NCI-H2227 (cell line): ENCODE results near the gene CKS1B.

ENCODE experiments used
- DNase-seq: peaks from one replicate; lab custom pipeline; 2025; ENCODE audit not compliant: unreplicated experiment; lab: John Stamatoyannopoulos, UW

The CKS1B gene

GRCh38 chr1:154945160-154945961, 29.1 kb upstream of the CKS1B start:
- no peak for DNase-seq

GRCh38 chr1:154945962-154946850, 28.3 kb upstream of the CKS1B start:
- no peak for DNase-seq

- DNase-seq = no peak
Measured at GRCh38 chr1:154948079-154948478, 26.4 kb upstream of the CKS1B start.

- no peak for DNase-seq
Measured at GRCh38 chr1:154951901-154952657, 22.4 kb upstream of the CKS1B start.

- no peak for DNase-seq
Measured at GRCh38 chr1:154952664-154953063, 21.8 kb upstream of the CKS1B start.

GRCh38 chr1:154953611-154954038, 20.9 kb upstream of the CKS1B start:
- DNase-seq = no peak

GRCh38 chr1:154954541-154954940, 19.9 kb upstream of the CKS1B start:
- DNase-seq = no peak

GRCh38 chr1:154955039-154955717, 19.3 kb upstream of the CKS1B start:
- peak; percentile 89 for DNase-seq

- peak; percentile 93 for DNase-seq
Measured at GRCh38 chr1:154955718-154956543, 18.6 kb upstream of the CKS1B start, which contains the start of gene PBXIP1. Gene PBXIP1 (minus strand): TSS chr1:154956099. CDS start chr1:154953721, 2,378 bp downstream.

- DNase-seq = no peak
Measured at GRCh38 chr1:154956544-154956941, 17.9 kb upstream of the CKS1B start.

- no peak for DNase-seq
Measured at GRCh38 chr1:154957091-154957657, 17.3 kb upstream of the CKS1B start.

- DNase-seq = no peak
Measured at GRCh38 chr1:154958036-154958435, 16.4 kb upstream of the CKS1B start.

GRCh38 chr1:154958681-154959425, 15.6 kb upstream of the CKS1B start:
- no peak for DNase-seq

- no peak for DNase-seq
Measured at GRCh38 chr1:154959426-154959780, 15.1 kb upstream of the CKS1B start.

- DNase-seq = no peak
Measured at GRCh38 chr1:154960446-154961136, 13.9 kb upstream of the CKS1B start.

GRCh38 chr1:154961207-154962155, 13.0 kb upstream of the CKS1B start, which contains the start of gene PYGO2:
Gene PYGO2 (minus strand): TSS chr1:154961782. CDS start chr1:154961576, 206 bp downstream.
- peak; percentile 92 for DNase-seq
